ENCODE data around the gene UBALD1.

The UBALD1 gene

DNA sequence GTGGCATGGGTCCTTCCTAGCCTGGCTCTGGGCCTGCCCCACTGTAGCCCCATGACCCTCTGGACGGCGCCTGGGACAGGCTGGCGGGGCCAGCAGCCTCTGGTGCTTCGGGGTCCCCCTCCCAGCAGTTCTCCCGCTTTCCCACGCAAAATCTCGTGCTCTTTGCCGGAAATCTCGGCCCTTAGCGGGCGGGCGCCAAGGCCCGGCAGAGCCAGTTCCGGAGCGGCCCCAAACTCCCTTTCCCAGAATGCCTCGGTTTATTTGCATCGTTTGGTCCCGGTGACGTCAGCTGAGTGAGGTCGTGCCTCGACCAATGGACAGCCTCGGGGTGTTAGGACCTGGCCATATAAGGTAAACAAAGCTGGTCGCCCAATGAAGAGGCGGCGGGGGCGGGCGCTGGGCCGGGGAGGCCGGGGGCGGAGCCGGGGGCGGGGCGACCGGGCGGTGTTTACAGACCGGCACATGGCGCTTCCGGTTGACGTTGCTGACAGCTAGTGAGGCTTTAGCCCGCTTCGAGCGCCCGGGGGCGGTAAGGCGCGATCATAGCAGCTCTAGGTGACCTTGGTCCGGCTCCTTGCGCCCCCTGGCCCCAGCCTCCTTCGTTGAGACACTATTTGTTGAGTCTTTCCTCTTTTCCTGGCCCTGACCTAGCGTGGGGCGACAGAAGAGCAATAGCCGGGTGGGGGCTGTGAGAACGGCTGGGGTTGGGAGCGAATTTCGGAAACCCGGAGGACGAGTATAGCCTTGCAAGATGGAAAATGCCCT, 1.5 kb upstream of the UBALD1 start:
- DNase-seq (ENCODE audit: low spot score) (peak; percentile 99), FAIRE-seq (peak; percentile 52)

DNA sequence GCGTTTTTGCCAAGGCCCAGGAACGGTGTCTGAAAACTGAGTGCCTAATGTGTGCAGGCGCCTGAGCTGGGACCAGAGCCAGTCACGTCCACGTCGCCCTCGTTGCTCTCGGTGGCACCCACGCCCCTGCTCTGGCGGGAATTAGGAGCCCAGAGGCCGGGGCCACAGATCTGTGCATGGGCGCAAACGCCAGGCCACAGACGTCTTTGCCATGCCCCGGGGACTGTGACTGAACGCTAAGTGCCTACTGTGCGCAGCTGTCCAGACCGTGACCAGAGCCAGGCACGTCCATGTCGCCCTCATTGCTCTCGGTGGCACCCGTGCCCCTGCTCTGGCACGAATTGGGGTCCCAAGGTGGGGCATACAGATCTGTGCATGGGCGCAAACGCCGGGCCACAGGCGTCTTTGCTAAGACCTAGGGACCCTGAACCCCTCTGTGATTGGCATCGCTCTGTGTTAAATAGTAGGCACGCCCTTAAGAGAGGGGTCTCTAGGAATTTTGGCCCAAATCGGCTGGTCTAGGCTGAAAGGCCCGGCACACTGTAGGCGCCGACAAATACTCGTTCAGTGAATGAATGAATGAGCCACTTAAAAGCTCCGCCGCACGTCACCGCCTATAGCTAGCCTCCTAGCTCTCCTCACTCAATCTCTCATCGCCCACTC, 827 bp upstream of the UBALD1 start:
- FAIRE-seq (peak; percentile 13), DNase-seq (ENCODE audit: low spot score) (no peak)

DNA sequence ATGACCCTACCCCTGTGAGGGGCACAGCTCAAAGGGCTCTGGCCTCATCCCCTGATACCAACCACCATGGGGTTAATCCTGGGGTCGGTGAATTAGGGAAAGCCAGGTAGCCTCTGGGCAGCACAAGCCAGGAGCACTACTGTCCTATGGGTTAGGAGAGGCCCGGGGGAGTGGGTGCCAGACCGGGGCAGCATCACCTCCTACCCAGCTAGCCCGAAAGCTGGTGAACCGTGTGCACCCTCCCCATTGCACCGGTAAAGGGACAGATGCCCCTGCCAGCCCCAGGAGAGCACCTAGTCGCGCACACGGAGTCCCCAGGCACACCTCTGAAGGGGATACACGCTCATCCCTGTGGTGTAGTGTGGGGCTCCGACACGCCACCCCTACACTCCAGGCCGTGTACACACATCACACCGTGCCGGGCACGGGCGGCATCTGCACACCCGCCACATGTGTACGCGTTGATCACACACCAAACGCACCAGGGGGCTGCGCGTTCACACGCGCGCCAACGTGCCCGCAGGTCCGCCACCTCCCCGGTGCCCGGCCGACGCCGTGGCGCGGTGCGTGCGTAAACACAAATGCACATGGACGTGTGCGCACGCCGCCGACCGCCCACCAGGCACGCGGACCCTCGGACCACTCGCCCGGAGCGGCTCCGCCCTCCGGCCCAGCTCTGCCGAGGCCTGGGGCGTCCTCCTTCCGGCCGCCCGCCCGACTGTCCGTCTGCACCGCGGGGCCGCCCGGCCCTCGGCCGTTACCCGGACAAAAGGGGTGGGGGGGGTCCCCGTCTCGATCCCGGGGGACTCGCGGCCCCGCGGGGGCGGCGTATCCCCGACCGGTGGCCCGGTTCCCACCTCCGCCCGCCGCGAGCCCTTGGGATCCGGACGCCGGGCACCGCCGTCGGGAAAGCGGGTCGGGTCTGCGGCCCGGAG, 785 bp downstream of the UBALD1 start:
- peak; percentile 37 for DNase-seq (ENCODE audit: low spot score)
- peak; percentile 78 for FAIRE-seq

DNA sequence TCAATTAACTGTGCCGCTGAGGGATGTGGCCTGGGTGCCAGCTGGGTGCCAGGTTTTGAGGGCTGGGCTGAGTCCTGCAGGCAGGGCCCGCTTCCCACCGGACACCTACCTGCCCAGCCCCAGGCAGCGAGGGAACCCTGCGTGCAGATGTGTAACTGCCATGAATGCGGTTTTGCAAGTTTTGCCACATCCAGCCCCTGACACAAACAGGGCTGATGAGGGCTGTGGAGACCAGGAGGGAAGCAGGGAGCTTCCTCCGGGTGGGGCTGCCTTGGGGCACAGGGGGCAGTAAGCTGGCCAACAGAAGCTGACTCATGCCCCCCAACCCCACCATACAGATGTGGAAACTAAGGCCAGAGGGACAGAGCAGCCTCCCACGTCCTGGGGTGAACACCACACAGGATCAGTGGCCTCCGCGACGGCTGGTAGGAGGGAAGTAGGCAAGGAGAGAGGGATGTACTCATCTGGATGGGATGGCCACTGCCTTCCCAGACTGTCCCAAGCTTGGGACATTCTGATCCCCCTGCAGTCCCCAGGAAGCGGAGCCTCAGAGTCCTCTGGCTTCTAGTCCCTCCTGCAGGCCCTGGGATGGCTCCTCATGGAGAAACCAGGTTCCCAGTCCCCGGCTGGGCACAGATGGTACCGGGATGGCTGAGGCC, 1.6 kb downstream of the UBALD1 start:
- no peak for DNase-seq (ENCODE audit: low spot score)
- FAIRE-seq: peak; percentile 56

DNA sequence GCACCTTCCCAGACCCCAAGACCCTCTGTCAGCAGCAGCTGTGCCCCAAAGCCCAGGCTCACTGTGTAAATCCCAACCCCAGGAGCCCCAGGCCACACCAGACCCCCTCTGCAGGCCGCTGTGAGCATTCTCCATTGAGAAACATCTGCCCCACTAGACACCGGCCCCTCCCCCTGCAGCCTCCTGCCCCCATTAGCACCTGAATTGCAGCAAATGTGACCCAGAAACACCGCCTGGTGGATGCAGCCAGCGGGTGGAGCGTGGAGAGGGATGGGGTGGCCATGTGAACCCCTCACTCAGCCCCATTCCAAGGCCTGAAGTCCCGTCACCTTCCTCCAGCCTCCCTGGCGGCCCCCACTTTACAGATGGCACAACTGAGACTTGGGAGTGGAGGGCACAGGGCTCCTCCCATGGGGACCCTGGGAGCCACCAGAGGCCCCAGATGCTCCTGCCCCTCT, 2.2 kb downstream of the UBALD1 start:
- DNase-seq (ENCODE audit: low spot score) (no peak), FAIRE-seq (no peak)

DNA sequence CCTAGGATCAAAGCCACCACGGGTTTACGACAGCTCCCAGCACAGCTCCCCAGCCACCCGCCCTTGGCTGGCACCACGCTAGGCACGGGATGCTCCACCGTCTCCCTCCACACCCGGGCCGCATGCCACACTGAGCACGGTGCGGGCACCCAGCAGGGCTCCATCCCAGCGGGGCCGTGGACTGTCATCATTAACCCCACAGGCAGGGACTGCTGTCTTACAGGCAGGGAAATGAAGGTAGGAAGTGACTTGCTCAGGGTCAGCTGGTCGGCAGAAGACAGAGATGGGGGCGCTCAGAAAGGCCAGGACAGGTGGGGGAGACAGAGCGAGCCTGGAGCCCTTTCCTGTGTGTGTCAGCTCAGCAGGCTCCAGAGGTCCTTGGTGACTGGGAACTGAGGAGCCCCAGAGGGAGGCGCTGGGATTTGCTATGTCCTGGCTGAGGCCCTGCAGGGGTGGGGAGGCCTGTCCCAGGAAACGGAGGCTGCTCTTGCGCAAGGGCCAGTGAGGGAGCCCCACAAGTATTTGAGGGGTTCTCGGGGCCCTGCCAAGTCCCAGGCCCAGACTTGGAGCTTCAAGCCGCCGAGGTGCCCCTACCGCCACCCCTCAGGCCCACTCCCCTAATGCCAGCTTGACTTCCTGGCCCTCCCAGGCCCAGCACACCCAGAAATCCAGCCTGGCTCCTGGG, 3.2 kb downstream of the UBALD1 start:
- FAIRE-seq: no peak

DNA sequence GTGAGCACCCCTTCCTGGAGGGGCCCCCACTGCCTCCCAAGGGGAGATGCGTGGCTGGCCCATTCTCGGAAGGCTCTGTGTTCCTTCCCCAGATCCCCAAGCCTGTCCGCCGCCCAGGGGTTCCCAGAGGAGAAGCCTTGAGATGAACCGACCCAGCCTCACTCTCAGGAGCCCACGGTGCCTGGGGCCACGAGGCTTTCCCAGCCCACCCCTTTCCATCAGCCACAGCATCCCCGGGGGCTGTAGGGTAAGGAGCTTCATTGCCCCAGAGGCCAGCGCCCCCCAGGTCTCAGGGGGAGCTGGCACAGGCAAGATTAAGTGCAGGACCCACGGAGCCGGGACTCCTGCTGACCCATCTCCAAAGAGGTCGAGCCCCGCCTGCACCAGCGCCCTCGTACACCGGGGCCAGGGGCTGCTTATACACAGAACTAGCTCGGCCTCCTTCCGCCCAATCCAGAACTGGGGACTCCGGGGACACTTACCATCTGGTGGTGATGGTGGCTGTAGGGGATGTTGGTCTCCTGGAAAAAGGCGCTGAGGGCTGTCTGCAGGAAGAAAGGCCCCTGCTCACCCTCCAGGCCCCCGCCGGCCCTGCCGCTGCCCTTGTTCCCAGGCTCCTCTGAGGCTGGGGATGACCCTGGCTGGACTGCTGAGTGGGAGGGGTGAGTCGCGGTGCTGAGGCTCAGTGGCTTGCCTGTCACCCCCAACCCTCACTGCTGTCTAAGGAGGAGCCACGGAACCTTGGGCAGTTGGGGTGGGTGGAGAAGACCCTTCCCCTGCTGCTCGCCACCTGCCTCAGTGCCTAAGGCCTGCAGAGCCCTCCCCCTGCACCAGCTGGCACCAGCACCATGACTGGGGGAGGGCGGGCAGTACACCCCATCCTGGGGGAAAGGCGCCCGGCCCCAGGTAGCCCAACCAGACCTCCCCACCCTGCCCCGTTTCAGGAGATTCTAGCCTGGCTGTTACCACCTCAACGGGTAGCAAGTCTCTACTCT, 4.4 kb downstream of the UBALD1 start:
- FAIRE-seq: no peak
- DNase-seq (ENCODE audit: low spot score): no peak

More for the DNA sequence above, 3.2 kb downstream of the UBALD1 start:
- no peak for DNase-seq (ENCODE audit: low spot score)

DNA sequence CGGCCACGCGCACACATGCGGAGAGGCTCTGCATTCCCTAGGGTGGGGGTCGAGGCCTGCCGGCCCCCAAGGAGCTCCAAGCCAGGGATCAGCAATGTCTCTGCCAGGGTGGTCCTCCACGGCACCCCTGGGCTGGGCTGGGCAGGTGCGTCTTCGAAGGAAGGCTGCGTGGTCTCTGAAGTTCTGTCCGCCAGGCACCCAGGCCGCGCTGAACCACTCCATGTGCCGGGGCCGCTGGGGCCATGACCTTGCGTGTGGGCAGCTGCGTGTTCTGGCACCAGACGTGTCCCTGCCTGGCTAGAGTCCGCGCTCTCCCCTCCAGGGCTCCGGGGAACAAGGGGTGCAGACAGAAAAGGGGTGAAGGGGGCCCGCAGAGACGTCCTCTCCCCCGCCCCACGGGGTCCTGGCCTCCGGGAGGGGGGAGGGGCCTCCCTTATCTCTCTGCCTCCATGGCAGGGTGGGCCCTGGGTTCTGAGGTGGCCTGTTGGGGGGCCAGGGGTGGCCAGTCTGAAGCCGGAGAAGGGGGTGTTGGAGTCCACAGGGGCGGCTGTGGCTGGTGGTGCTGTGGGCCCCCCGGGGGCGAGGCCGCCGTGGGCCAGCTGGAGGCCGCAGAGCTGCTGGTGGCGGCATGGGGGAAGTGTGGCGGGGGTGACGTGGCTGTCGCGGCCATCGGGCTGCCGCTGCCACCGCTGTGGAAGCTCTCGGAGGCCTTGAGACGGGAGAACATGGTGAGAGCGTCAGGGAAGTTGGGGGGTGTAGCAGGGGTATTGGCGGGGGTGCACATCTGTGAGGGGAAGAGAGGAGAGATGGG, 5.3 kb downstream of the UBALD1 start:
- FAIRE-seq: no peak
- no peak for DNase-seq (ENCODE audit: low spot score)

DNA sequence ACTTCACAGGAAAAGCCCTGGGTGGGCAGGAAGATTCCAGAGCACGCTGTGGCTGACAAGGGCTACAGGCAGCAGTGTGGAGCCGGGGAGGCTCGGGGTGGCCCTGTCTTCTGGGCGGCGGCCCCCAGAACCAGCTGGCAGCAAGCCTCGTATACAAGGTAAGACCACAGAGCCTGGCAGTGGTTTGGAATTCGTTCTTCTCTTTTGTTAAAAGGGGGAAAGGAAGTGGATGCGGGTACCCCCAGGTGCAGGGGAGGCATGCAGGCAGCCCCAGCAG, 6.0 kb downstream of the UBALD1 start:
- no peak for FAIRE-seq

DNA sequence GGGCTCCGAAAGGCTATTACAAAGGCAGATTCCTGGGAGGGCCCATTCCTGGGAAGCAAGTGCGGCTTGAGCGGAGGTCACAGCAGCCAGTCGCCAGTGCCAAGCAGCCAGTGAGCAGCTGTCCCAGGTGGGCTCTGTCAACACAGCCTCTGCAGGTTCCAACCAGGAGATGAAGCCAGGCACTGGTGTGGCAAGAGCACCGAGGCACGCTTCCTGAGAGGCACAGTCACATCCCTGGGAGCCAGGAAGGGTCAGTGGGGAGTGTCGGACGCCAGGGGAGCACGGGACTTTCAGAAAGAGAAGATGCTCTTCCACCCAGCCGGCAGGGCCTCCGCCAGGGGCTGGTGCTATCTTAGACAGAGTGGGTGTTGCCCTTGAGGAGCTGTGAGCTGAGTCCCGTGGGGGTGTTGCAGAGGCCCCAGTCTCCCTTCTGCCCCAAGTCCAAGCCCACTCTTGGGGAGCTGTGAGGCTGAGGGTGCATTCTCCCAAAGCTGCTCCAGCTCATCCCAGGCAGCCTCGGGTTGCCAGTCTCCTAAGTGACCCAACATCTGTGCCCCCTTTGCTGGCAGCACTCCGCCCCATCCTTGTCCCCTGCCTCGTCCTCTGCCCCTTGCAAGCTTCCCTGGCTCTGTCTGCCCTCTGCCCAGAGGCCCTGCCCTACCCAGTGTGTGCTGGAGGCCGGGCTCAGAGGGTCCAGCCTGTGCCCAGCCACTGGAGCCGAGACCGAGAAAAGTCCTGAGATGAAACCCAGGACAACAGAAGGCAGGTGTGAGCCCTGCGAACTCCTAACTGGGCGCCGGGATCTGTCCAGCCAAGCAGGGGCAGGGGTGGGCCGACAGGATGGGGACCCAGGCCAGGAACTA, 6.6 kb downstream of the UBALD1 start:
- FAIRE-seq (no peak), DNase-seq (ENCODE audit: low spot score) (no peak)

More for the DNA sequence above, 6.0 kb downstream of the UBALD1 start:
- no peak for DNase-seq (ENCODE audit: low spot score)

DNA sequence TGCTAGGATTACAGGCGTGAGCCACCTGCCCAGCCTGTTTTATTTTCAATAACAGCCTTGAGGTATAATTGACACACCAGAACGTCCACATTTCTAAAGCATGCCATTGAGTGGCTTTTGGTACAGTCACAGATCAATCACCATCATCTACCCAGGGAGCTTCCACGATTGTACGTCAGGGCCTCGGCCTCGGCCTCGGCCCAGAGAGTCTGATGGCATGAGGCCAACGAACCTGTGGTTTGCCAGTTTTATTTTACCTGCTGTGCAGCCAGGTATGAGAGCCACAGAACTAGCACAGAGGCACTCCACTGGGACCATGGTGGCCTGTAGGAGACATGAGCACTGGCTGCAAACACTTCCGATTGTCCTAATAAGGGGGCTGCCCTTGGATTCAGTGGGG, 8.3 kb downstream of the UBALD1 start:
- DNase-seq (ENCODE audit: low spot score): no peak
- no peak for FAIRE-seq

DNA sequence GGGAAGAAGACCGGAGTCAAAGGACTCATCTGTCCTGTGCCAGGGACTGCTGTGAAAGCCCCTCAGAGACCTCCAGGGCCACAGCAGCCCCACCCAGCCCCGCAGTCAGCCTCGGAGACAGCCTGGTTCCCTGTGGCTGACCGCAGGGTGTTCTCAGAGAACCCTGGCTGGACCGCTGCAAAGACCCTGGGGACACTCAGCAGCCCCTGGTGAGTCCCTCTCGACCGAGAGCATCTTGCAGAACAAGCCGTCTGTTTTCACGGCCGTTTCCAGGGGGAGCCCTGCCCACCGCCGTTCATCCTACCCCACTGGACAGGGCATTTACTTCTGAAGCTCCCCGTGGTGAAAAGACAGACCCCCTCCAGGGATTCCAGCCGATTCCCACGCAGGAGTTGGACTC, 10.3 kb downstream of the UBALD1 start:
- FAIRE-seq (no peak), DNase-seq (ENCODE audit: low spot score) (no peak)

DNA sequence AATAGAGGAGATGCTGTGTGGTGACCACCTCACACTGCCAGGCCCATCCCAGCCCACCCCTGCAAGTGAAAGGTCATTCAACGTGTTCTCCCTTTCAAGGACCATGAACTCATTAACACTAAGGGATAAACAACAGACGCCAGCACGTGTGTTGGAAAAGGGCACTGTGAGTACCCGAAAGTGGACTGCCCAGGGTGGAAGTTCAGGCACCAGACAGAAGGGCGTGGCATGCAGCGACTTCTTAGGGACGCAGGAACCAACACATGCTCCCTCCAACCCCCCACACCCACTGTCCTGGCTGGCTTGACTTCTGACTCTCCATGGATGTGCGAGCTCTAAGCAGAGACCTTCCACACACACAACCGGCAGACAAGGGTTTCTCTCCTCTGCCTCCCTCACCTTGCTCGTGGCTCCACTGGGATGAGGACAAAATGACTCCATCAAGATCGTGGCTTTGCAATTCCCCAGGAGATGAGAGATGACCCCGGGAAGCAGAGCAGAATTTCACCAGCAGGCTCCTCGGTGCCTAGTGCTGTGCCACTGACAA, 11.0 kb downstream of the UBALD1 start:
- FAIRE-seq: no peak
- DNase-seq (ENCODE audit: low spot score): no peak

DNA sequence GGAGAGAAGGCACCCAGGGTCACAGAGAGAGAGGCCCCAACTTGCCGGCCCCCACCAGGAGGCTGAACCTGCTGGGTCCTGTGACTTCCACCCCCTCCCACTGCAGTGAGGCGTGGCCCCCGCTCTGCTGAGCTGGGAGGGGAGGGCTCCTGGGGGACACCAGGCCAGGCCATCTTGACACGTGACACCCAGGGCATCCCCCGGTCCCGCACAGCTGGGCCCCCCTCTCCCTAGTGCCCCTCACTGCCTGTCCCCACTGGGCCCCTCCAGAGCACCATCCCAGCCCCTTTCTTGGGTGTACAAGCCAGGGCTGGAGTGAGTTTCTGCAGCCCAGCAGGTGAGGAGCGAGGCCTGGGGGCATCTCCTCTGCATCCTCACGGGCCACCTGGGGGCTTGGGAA, 12.4 kb downstream of the UBALD1 start:
- FAIRE-seq (no peak), DNase-seq (ENCODE audit: low spot score) (no peak)

DNA sequence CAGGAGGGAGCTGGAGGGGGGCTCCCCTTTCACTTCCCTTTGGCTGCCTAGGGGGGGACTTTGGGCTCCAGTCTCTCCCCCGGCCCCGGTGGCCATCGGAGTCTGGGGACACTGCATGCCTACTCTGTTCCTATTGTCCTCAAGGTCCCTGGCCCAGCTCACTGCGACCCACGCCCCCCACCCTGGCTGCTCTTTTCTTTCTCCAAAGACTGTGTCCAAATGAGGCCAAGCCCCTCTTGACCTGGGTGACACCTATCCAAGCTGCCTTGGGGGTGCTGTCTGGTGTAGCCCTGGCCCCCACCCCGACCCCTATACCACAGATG, 12.9 kb downstream of the UBALD1 start:
- FAIRE-seq: no peak
- DNase-seq (ENCODE audit: low spot score): no peak

DNA sequence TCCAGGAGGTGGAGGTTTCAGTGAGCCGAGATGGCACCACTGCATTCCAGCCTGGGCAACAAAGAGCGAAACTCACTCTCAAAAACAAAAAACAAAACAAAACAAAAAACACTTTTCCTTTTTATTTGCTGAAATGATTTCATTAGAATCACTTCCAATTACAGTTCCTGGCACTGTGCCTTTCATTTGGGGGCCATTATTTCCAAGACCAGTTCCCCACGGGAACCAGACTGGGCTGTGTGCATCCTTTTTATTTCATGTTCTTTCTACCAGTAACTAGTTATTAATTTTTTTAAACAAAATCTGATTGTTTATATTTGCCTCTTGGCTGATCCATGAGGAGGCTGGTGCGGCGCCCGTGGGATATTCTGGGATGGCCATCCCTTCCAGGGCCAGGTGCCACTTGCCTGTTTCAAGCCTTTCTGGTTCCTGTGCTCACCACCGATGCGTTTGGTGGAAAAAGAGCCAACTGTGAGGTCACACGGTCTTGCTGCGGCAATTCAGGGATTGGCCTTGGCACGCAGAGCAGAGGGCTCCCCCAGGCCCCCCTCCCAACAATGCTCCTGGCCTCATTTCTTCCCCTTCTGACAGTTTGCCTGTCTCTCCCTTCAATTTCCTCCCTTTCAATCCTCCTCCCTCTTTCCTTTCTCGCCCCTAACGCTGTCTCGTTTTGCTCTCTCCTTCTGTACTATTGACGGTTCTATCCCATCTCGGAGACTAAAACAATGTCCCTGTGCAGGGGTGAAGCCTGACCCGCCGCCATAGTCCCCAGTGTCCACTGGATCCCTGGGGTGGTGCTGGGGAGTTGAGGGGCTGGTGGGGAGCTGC, 13.4 kb downstream of the UBALD1 start:
- DNase-seq (ENCODE audit: low spot score) (no peak), FAIRE-seq (no peak)

DNA sequence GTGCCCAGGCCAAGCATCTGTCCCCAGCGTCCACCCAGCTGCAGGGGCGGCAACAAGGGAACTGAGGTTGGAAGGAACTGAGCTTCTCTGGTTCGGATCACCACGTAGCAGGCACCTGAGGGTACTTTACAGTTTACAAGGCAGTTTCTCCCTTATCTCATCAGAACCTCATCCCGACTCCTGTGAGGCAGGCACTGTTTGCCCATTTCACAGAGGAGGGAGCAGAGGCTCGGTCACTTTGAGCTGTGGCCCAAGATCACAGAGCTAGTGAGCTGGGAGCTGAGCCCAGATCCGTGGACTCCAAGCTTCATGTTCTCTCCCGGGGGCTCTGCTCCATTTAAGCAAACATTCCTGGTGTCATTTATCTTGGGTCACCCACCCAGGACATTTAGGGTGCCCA, 15.1 kb downstream of the UBALD1 start:
- no peak for DNase-seq (ENCODE audit: low spot score)
- FAIRE-seq: no peak
